H1 (cell line): ENCODE results near the gene CPSF7. TPM values are rescaled to one million over a fixed set of nuclear protein-coding genes. Genes with fewer than 3 reads are reported as not detected.

ENCODE experiments used
- CTCF ChIP-seq, 3 experiments: IDR thresholded peaks; 1 replicate in 2 of 3; 2 replicates in 1 of 3; pipeline versions ENCODE4 v1.5.1 to v1.6.1; 2011; ENCODE audit warnings: low read length in 3 of 3, mild to moderate bottlenecking in 3 of 3, inconsistent platforms in 2 of 3, low read depth in 1 of 3, moderate library complexity in 1 of 3; ENCODE audit not compliant: insufficient read depth in 1 of 3; ENCODE audit errors: control extremely low read depth in 1 of 3
- EP300 ChIP-seq, 2 experiments: IDR thresholded peaks; 1 replicate in 1 of 2; 2 replicates in 1 of 2; pipeline ENCODE4 v1.6.1; 2011 to 2012; ENCODE audit warnings: low read depth in 2 of 2, low read length in 2 of 2, mild to moderate bottlenecking in 2 of 2, borderline replicate concordance in 1 of 2, inconsistent platforms in 1 of 2, moderate library complexity in 1 of 2
- JUN ChIP-seq: IDR thresholded peaks from 2 replicates; pipeline ENCODE4 v1.6.1; 2011; ENCODE audit warnings: low read depth, mild to moderate bottlenecking, improper control_type of control experiment, low read length
- NRF1 ChIP-seq: IDR thresholded peaks from 2 replicates; pipeline ENCODE4 v1.6.1; 2011; ENCODE audit warnings: mild to moderate bottlenecking, low read depth, low read length, improper control_type of control experiment
- PHF8 ChIP-seq: fragments of 200-600 bp; sonication (generic); conservative IDR thresholded peaks from 2 replicates; pipeline ENCODE4 v1.7.1; 2012; ENCODE audit warnings: low read depth, mild to moderate bottlenecking, inconsistent platforms, low read length, moderate library complexity
- SIX5 ChIP-seq: IDR thresholded peaks from 2 replicates; pipeline ENCODE4 v1.6.1; 2011; ENCODE audit warnings: mild to moderate bottlenecking, low read depth, low read length
- SP1 ChIP-seq: IDR thresholded peaks from 2 replicates; pipeline ENCODE4 v1.6.1; 2011; ENCODE audit warnings: low read depth, low read length
- SP4 ChIP-seq: IDR thresholded peaks from 2 replicates; pipeline ENCODE4 v1.6.1; 2012; ENCODE audit warnings: low read length, inconsistent platforms
- TAF7 ChIP-seq: optimal IDR thresholded peaks from 2 replicates; pipeline ENCODE3; 2011; ENCODE audit warnings: low read depth, mild to moderate bottlenecking, inconsistent platforms, low read length, moderate library complexity, borderline replicate concordance
- polyA plus RNA-seq, 7 experiments: library from polyadenylated mRNA; depleted of rRNA in 3 of 7; stranded (reverse) in 5 of 7; unstranded in 2 of 7; fragments of >200 nt in 5 of 7; fragments of 200-250 nt in 2 of 7; gene quantifications; 1 replicate in 5 of 7; 2 replicates in 1 of 7; 4 replicates in 1 of 7; pipeline versions ENCODE4 v1.2.1 to v1.2.3, GENCODE V29; 2011 to 2013; ENCODE audit warnings: missing spikeins in 2 of 7, mixed read lengths in 2 of 7
- total RNA-seq: library from RNA; stranded (reverse); fragmentation: NEBNext Ultra II Directional; extraction: Animal tissue kit (Norgen Biotek cat#: 25700); gene quantifications from 2 replicates; pipeline ENCODE4 v1.2.1, GENCODE V29; 2021

The CPSF7 gene
- total and polyA plus RNA-seq, 2 of the 8 experiments (the other 6 are each of a cell fraction or from before 2014, with no cell fraction given) = 95.9 to 122 TPM

DNA sequence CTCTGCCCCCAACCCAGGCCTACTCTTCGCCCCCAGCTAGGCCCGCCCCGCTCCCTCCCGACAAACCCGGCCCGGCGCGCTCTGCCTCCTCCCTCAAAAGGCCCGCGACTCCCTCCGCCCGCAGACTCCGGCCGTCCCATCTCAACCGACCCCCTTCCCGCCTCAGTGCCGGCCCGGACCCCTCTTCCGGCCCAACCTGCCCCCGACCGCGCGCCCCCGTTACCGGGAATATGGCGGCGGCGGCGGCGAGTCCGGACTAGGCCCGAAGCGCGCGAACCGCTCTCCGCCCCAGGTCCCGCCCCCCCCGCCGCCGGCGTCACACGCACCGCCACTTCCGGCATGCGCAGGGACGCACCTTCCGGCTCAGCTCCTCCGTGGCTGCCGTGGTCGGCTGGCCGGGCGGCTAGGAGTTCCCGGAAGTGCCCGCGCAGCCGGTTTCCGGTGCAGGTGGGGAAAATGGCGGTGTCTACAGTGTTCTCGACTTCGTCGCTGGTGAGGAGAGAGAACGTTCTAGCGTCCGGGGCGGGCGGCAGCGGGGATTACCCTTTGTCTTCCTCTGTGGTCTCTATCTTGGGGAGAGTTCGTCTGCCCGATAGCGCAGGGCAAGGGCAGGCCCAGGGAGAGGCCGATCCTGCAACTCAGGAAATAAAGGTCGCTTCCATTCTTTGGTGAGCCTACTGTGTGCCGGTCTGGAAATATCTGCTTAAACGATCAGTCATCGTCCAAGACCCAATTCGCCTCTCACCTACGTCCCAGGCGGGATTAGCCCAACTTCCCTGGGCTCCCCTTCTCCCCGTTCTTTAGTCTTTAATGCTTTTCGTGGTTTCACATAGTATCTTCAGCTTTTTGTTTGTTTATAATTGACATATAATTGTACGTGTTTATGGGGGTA lies at the start of gene CPSF7, which contains the start of gene SDHAF2 (continued):
- TF ChIP-seq CTCF (IDR thresholded peaks at IDR 0.05; ENCODE audit: control extremely low read depth in 1 of 3, insufficient read depth in 1 of 3, low read depth in 1 of 3, low read length in 3 of 3) = no peak
- peak; percentile 28 for TF ChIP-seq TAF7
- no peak for TF ChIP-seq SP4
- TF ChIP-seq SP1 = no peak
- TF ChIP-seq EP300 (IDR thresholded peaks at IDR 0.05; ENCODE audit: borderline replicate concordance in 1 of 2, low read depth in 2 of 2, low read length in 2 of 2) = 0 out of 3 replicates have a peak, but pooled peaks of 1 of the 2 experiments have one; percentile 24
- no peak for TF ChIP-seq SIX5
- TF ChIP-seq JUN = no peak
- TF ChIP-seq NRF1 = peak; percentile 45
- peak; percentile 99 for TF ChIP-seq PHF8
